NCI-H226 (cell line): ENCODE measurements around the gene POLE4.

Source experiments
- DNase-seq: peaks from one replicate; pipeline ENCODE4 v3.0.0-alpha.2; 2015

POLE4 gene

DNA sequence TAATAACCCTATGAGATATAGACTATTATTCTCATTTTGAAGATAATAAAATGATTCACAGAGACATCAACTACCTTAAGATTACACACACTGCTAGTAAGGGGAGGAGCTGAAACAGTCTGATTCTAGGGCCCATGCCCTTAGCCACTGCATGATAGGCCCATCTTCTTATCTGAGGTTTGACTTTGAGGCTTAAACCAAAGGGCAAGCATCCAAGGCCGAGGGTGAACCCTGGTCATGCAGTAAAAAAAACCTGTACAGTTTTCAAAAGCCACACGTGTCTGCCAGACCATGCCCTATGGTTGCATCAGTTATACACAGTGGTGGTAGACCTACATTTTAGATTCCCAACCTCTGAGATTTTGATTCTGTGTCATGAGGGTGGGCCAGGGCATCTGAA is 44.8 kb downstream of the POLE4 start:
- DNase-seq: peak; percentile 82

DNA sequence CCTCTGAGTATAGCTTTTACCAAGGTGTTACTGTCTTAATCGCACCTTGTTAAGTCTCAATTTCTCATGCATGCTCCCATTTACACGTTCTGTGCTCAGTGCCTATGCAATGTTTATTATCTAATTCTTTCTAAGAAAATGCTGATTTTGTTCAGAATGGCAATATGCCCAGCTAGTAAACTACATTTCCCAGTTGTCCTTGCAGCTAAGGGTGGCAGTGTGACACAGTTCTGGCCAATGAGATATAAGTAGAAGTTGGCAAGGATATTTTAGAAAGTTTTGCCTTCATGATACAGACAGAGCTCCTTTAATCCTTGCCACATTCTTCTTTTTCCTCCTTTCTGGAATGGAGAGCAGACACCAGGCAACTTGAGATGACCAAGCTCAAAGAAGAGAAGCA is 45.3 kb downstream of the POLE4 start:
- no peak for DNase-seq

DNA sequence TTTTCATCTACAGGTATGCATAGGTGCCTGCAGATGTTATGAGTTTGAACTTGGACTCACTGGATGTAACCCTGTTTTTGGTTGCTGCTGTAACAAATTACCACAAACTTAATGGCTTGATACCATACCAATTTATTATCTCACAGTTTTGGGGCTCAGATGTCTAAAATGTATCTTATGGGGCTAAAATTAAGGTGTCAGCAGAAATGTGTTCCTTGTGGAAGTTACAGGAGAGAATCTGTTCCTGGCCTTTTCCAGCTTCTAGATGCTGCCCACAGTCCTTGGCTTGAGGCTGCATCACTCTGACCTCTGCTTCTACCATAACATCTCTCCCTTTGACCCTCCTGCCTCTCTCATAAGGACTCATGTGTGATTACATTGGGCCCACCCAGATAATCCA is 47.6 kb downstream of the POLE4 start:
- no peak for DNase-seq

DNA sequence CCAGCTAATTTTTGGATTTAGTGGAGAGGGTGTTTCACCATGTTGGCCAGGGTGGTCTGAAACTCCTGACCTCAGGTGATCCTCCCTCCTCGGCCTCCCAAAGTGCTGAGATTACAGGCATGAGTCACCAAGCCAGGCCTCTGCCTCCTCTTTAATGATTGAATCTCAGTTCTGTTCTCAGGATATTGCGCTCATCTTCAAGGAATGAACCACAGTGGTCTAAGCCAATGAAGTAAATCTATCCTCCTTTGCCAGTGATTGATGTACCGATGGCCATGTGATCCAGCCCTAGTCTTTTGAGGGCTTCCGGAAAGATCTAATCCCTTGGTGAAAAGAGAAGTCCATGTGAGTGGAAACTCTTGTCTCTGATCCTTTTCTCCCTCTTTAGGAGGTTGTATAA is 48.6 kb downstream of the POLE4 start:
- DNase-seq: peak; percentile 87

DNA sequence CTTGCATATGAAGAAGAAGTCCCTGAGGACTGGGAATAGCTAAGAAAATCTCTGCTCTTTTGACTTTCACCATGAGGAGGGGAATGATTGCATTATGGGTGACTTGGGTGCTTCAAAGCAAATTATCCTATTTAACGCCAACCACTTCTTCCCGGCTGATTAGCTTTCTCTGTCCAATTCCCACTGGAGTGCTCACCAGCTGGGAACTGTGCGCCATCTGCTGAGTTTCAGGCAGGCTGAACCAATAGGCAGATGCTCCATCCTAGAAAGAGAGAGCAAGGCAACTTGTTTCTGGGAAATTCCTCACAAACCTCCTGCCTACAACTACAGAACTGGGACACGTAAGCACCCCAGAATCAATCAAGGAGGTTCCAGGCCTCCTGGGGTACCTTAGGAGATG is 49.4 kb downstream of the POLE4 start:
- DNase-seq: no peak

DNA sequence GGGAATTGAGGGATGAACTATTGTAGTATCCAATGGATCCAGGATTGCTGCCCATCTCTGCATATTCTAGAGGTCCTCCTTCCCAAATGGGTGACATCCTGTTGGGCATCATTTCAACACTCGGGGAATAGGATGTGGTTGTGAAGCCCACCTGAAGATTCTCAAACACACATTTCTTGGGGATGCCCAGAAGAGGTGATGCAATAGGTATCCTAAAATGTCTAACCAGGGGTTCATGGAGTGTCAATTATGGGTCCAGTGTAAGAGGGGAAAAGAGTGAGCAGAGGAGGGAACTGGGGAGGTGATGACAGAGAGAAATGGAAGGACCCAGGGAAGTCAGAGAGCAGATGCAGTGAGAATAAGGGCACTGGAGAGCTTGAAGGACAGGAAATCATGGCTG is 52.1 kb downstream of the POLE4 start:
- no peak for DNase-seq

DNA sequence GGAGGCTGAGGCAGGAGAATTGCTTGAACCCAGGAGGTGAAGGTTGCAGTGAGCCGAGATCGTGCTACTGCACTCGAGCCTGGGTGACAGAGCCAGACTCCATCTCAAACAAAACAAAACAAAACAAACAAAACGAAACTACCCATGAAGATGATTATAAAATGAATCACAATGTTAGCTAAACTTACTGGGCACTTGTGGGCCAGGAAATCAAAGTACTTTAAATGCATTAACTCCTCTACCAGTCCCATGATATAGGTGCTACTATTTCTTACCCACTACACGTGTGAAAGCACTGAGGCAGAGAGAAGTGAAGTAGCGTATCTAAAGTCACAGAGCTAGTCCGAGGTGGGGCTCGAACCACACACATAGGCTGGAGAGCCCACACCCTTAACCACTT is 53.6 kb downstream of the POLE4 start:
- DNase-seq: no peak

DNA sequence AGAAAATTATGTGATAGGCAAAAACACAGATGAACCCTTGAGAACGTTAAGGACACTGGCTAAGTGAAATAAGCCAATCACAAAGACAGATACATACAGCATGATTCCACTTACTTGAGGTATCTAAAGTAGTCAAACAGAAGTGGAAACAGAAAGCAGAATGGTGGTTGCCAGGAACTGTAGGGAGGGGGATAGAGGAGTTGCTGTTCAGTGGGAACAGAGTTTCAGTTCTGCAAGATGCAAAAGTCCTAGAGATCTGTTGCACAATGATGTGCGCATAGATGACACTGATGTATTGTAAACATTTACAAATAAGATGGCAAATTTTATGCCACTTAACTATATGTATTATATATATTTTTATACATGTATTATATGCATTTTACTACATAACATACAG is 59.7 kb downstream of the POLE4 start:
- DNase-seq: no peak
